DMS 273 treated with DMSO at 0.1 percent for 48 hours (cell line): ENCODE data around the gene CFAP119.

Source experiments
- DNase-seq: peaks from one replicate; lab custom pipeline; 2025; lab: John Stamatoyannopoulos, UW

CFAP119 gene

GRCh38 chr16:30740364-30741251 lies 21.3 kb downstream of the CFAP119 start:
- no peak for DNase-seq

GRCh38 chr16:30738984-30739951 lies 22.6 kb downstream of the CFAP119 start:
- no peak for DNase-seq

DNA sequence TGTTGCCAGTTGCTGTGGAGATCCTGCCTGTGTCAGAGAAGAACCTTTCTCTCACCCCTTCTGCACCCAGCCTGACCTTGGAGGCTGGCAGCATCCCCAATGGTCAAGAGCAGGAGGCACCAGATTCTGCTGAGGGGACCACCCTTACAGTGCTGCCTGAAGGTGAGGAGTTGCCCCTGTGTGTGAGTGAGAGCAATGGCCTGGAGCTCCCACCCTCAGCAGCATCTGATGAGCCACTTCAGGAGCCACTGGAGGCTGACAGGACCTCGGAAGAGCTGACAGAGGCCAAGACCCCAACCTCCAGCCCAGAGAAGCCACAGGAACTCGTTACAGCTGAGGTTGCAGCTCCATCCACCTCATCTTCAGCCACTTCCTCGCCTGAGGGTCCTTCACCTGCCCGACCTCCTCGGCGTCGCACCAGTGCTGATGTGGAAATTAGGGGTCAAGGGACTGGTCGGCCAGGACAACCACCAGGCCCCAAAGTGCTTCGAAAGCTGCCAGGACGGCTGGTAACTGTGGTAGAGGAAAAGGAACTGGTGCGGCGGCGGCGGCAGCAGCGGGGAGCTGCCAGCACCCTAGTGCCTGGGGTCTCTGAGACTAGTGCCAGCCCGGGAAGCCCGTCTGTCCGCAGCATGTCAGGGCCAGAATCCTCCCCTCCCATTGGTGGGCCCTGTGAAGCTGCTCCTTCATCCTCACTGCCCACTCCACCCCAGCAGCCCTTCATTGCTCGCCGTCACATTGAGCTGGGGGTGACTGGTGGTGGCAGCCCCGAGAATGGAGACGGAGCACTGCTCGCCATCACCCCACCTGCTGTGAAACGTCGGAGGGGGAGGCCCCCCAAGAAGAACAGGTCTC lies 23.8 kb downstream of the CFAP119 start:
- no peak for DNase-seq

DNA sequence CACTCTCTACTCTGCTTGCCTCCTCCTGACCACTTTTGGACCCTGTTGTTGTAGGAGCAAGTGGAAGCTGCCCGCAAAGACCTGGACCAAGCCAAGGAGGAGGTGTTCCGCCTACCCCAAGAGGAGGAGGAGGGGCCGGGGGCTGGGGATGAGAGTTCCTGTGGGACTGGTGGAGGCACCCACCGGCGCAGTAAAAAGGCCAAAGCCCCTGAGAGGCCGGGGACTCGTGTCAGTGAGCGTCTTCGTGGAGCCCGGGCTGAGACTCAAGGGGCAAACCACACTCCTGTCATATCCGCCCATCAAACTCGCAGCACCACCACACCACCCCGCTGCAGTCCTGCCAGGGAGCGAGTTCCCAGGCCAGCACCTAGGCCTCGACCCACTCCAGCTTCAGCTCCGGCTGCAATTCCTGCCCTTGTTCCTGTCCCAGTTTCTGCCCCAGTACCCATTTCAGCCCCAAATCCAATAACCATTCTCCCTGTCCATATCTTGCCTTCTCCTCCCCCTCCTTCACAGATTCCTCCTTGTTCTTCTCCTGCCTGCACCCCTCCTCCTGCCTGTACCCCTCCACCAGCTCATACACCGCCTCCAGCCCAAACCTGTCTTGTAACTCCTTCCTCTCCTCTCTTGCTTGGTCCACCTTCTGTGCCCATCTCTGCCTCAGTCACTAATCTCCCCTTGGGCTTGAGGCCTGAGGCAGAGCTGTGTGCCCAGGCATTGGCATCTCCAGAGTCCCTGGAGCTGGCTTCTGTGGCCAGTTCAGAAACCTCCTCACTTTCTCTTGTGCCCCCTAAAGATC lies 24.7 kb downstream of the CFAP119 start:
- DNase-seq = no peak

GRCh38 chr16:30731411-30731810 lies 30.5 kb downstream of the CFAP119 start:
- DNase-seq = no peak

- DNase-seq = no peak
Measured at GRCh38 chr16:30728899-30729672, 32.8 kb downstream of the CFAP119 start.

GRCh38 chr16:30728321-30728720 lies 33.5 kb downstream of the CFAP119 start:
- DNase-seq = no peak

DNA sequence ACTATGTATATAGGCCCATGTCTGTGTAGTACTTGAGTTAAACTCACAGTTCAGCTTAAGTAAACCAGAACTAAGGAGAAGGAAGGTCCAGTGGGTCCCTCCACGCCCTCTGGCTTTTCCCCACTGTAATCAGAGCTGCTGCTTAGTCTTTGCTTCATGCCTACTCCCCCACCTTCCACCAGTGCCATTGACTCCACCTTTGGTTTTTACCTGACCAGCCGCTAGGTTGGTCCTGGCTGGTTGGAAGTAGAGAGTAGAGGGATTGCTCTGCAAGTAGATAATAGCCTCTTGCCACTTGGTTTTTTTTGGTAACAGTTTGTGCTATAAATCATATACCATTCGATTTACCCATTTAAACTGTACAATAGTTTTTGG lies 36.5 kb downstream of the CFAP119 start:
- no peak for DNase-seq

GRCh38 chr16:30724641-30725417 lies 37.0 kb downstream of the CFAP119 start:
- no peak for DNase-seq

GRCh38 chr16:30723725-30724355 lies 38.0 kb downstream of the CFAP119 start:
- no peak for DNase-seq

DNA sequence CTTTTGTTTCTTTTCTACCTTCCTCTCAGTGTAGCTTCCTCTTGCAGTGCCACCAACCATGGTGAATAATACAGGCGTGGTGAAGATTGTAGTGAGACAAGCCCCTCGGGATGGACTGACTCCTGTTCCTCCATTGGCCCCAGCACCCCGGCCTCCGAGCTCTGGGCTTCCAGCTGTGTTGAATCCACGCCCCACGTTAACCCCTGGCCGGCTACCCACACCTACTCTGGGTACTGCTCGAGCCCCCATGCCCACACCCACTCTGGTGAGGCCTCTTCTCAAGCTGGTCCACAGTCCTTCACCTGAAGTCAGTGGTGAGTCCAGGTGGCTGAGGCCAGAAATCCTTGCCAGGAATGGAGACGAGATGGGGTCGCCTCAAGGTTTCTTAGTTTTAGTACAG lies 38.9 kb downstream of the CFAP119 start:
- no peak for DNase-seq

GRCh38 chr16:30722443-30722842 lies 39.4 kb downstream of the CFAP119 start:
- no peak for DNase-seq

DNA sequence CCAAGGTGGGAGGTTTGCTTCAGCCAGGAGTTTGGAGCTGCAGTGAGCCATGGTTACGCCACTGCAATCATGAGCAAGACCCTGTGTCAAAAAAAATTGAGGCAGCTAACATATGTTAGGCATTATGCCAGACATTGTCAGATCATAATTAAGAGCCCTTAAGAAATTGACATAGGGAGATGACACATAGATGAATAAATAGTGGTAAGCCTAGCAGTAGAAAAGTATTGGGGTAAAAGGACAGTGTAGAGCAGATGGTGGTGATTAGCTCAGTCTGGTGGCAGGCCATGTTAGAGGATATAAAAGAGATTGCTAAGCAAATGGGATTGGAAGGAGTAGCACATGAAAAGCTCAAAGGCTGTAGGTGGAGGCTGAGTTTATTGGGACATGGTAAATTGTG lies 40.3 kb downstream of the CFAP119 start:
- no peak for DNase-seq

GRCh38 chr16:30721167-30721566 lies 40.7 kb downstream of the CFAP119 start:
- no peak for DNase-seq

- DNase-seq = no peak
Measured at GRCh38 chr16:30720694-30721093, 41.2 kb downstream of the CFAP119 start.

DNA sequence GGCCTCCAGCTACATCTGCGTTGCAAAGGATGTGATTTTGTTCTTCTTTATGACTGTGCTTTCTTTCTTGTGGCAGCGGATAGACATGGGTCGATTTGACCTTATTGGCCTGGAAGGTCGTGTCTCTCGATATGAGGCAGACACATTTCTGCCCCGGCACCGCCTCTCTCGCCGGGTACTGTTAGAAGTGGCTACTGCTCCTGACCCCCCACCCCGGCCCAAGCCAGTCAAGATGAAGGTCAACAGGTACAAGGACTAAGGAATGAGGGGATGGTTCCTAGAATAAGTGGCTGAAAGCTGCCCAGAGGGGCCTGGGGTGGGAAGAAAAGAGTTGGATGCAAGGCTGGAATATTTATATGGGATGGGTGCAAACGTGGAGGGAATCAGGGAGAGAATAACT lies 41.8 kb downstream of the CFAP119 start:
- no peak for DNase-seq

DNA sequence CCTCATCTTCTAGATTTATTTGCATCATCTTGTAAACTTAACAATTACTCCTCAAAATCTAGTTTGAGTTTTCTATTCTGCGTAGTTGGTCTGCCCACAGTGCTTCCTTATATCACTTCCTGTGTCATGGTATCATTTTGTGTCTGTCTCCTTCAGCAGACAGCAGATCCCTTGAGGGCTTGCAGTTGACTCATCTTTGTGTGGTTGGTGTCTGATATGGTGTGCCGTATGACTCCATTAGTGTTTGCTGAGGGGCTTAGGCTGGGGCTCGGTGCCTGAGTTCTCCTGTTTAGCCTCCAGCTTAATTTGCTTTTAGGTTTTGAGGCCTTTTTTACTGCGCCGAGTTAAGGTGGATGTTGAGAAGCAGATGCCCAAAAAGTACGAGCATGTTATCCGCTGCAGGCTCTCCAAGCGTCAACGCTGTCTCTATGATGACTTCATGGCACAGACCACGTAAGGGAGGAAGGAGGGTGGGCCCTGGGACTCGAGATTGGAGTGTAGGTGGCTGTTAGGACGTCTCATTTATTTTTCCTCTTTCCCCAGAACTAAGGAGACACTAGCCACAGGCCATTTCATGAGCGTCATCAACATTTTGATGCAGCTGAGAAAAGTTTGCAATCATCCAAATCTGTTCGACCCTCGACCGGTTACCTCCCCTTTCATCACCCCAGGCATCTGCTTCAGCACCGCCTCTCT lies 46.0 kb downstream of the CFAP119 start:
- no peak for DNase-seq

DNA sequence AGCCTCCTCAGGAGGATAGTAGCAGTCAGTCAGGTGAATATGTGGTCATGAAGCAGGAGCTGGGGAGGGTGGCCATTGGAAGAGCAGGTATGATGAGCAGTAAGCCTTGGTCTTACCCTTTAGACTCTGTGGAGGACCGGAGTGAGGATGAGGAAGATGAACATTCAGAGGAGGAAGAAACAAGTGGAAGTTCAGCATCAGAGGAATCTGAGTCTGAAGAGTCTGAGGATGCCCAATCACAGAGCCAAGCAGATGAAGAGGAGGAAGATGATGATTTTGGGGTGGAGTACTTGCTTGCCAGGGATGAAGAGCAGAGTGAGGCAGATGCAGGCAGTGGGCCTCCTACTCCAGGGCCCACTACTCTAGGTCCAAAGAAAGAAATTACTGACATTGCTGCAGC lies 50.1 kb downstream of the CFAP119 start:
- DNase-seq = no peak
